ENCODE results near the gene SPATA24. TPM values are rescaled to one million over a fixed set of nuclear protein-coding genes. Genes with fewer than 3 reads are reported as not detected.
"Not testable (repeated sequence)": the region's sequence is repeated elsewhere in the genome, so short reads cannot be mapped to it uniquely, and the experiment has no call there.

SPATA24 gene, protein sequence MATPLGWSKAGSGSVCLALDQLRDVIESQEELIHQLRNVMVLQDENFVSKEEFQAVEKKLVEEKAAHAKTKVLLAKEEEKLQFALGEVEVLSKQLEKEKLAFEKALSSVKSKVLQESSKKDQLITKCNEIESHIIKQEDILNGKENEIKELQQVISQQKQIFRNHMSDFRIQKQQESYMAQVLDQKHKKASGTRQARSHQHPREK
- polyA plus RNA-seq (ENCODE audit: insufficient read length in 4 of 4): 10 to 100 TPM in 3 of 4 donors, 1 to 10 TPM in 1; 9.6 to 13.8 (median 11.7) TPM

DNA sequence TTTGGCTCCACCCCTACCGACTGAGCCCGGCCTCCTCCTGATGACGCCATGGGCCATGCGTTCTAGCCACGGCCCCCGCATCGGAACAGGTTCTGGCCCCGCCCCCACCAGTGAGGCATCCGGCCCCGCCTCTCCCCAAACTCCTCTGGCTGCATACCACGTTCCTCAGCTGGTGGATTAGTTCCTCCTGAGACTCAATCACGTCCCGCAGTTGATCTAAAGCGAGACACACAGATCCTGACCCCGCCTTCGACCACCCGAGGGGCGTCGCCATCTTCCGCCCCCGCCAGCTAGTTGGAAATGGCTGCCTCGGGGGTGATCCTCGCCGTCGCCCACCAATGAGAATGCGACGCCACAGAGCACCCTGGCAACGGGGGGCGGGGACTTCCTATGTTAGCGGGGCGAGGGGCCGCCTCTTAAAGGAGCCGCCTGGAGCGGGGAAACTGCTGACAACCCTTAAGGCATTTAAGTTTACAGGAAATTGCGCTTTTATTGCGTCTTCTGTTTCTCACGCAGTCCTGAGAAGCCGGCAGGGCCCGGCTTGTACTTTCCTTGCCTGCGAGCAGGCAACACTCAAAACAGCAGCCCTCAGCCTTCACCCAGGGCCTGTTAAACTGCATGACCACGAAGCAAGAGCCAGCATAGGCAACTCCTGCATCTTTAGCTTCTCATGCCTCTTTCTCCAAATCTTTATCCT, at the start of gene SPATA24:
Gene SPATA24 (minus strand): TSS at position 303 of the 697 bp plus-strand sequence. CDS start 29 bp downstream, at position 274.
- DNase-seq (ENCODE audit: low read depth in 4 of 4, low spot score in 3 of 4): peak; percentile 95 to 98 (median 96)

DNA sequence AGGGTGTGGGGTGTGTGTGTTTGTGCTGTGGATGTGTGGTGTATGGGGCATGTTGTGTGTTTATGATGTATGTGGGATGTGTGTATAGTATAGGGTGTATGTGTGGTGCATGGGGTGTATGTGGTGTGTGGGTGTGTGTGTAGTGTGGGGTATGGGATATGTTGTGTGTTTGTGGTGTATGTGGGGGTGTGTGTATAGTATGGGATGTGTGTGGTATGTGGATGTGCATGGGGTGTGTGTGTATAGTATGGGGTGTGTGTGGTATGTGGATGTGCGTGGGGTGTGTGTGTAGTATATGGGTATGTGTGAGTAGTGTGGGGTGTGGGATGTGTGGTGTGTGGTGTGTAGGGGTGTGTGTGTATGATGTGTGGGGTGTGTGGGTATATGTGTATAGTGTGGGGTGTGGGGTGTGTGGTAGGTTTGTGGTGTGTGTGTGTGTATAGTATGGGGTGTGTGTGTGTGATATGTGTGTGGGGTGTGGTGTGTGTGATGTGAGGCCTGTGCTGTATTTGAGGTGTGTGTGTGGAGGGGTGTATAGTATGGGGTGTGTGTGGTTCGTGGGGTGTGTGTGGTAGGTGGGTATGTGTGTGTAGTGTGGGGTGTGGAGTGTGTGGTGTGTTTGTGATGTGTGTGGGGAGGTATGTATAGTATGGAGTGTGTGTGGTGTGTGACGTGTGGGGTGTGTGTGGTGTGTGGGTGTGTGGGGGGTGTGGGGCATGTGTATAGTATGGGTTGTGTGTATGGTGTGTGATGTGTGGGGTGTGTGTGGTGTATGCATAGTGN, 48.2 kb upstream of the SPATA24 start:
- DNase-seq (ENCODE audit: low read depth in 4 of 4, low spot score in 3 of 4): no peak

DNA sequence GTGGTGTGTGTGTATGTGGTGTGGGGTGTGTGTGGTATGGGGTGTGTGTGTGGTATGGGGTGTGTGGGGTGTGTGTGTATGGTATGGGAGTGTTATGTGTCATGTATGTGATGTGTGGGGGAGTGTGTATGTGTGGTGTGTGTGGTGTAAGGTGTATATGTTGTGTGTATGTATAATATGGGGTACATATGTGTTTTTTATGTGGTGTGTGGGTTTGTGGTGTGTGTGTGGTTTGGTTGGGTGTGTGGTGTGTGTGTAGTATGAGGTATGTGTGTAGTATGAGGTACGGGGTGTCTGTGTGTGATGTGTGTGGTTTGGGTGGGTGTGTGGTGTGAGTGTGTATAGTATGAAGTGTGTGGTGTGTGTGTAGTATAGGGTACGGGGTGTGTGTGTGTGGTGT, 47.3 kb upstream of the SPATA24 start:
- no peak for DNase-seq (ENCODE audit: low read depth in 4 of 4, low spot score in 3 of 4)

DNA sequence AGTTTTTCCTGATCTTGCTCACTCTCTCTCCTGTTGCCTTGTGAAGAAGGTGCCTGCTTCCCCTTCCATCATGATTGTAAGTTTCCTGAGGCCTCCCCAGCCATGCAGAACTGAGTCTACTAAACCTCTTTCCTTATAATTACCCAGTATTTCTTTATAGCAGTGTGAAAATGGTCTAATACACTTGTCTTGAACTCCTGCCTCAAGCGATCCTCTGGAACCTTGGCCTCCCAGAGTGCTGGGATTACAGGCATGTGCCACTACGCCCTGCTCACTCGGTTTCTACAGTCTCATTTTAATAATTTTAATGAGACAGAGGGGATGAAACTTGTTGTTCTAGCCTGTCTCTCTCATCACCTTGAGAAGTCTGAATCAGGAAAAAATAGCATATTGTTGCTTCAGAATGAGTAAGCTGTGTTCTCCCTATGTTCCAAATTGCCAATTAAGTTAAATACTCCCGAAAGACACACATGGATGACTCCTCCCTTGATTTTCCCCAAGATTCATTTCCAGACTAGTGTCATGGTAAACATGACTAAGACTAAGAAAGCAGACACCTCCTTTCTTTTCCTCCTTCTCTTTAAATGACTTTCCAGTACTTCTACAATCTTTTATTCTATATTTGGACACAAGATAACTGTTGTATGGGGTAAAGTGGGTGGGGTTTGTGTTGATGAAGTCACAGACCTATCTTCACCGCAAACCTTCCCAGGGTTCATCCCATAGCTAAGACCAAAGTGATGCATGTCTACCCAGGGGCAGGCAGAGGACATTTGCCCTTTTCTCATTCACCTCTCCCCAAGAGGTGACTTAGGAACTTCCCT, 43.3 kb upstream of the SPATA24 start:
- DNase-seq (ENCODE audit: low read depth in 4 of 4, low spot score in 3 of 4): no peak

DNA sequence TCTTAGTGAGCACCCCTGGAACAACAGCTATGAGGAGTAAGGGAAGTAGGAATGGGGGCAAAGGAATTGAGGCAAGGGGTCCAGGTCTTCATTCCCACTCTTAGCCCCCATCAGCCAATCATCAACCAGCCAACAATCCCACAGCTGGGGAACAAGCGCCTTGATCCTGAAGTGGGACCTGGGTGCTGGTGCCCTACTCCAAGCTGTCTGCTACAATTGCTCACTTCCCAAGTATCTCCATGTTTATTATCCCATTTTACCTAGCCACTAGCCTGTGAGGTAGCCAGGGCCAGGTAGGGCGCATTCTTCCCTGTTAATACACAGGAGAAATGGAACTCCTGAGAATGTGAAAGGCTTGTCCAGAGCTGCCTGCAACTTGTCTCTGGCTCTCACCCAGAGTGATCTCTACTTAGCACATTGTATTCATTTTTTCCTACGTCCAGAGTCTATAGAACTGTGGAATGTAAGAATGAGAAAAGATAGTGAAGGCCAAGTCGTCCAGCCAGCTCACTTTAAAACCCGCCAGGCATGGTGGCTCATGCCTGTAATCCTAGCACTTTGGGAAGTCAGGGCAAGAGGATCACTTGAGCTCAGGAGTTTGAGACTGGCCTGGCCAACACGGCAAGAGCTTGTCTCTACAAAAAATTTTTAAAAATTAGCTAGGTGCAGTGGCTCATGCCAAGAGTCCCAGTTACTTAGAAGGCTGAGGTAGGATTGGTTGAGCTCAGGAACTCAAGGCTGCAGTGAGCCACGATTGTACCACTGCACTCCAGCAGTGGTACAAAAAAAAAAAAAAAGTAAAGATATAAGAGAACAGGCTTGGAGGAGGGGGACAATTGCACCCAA, 41.7 kb upstream of the SPATA24 start:
- DNase-seq (ENCODE audit: low read depth in 4 of 4, low spot score in 3 of 4): no peak

DNA sequence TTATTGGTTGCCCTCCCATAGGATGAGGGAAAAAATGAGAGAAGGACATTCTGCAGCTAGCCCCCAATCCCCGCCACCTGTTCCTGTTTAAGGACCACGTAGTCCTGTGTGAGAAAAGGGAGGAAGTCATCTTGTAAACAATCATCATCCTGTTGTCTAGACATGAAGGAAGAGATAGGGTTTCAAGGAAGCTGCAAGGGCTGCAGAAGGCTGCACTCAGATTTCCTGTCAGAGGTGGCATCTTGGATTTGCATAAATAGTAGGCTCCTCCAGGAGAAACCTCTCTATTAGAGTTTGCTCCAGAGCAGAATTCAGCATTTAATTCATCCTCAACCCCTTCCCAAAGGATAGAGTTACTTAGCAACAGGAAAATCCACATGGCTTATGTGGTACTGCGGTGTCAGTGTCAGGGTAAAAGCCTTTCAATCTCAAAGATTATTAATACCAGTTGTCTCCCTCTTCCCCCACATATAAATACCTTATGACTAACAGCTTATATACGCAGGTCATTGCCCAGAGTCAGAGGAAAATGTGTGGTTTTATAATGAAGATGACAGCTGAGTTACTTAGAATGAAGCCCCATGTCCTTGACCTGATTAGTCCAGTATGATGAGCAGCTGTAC, 40.1 kb upstream of the SPATA24 start:
- no peak for DNase-seq (ENCODE audit: low read depth in 4 of 4, low spot score in 3 of 4)

DNA sequence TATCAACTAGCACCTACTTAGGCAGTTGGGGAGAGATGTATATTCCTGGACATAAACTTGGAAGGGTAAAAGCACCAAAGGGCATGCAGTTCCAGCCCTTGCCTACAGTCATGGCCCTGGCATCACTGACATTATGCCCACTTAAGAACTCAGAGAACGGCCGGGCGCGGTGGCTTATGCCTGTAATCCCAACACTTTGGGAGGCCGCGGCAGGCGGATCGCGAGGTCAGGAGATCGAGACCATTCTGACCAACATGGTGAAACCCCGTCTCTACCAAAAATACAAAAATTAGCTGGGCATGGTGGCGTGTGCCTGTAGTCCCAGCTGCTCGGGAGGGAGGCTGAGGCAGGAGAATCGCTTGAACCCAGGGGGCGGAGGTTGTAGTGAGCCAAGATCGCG, 36.5 kb upstream of the SPATA24 start:
- DNase-seq (ENCODE audit: low read depth in 4 of 4, low spot score in 3 of 4): not testable (repeated sequence)

DNA sequence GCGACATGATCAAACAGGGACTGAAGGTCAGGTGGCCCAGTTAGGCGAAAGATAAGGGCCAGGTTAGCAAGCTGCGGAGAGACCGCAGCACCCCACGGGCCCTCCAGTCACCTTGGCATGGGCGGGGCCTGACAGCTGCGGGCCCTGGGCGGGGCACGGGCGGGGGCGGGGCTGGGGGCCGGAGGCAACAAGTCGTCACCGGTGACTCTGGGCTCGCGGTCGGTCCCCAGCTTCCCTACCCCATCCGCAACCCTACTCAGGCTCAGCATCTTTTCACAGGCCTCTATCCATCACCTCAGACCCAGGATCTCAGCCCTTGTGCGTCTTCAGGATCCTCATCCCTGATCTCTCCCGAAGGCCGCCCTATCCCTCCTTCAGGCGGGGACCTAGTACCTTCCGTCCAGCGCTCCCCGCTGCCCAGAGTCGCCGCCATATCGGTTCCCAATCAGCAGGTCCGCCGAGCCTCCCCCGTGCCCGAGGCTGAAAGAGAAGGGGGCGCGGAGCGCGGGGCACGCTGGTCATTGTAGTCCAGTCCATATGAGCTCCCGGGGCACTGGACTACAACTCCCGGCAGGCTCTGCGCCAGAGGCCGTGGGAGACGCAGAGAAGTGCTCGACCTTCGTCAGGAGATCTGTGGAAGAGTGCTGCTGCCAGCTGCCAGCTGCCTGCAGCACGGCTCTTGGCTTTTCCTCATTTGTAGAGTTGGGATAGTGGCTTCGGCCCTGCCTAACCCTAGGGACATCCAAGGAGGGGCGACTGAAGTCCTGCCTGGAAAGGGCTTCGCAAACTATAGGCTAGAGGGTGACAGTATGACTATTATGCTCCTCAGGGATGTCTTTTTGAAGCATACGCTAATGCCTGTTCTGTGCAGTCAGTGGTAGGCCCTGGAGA, 35.4 kb upstream of the SPATA24 start, which contains the start of gene DNAJC18:
Gene DNAJC18 (minus strand): TSS at position 513 of the 891 bp plus-strand sequence. CDS start 80 bp downstream, at position 433.
- DNase-seq (ENCODE audit: low read depth in 4 of 4, low spot score in 3 of 4): peak; percentile 84 to 85 (median 84)

DNA sequence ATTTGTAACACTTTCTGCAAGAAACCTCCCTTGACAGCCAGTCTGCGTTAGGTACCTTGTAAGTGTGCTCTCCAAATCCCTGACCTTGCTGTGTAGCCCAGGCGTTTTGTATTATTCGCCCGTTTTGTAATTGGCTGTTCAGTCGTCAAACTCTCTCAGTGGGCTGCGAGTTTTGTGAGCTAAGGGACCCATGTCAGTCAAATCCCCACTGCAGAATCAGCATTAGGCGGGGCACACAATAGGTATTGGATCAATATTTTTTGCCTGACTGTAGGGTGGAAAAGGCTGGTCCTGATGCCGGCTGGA, 34.8 kb upstream of the SPATA24 start:
- no peak for DNase-seq (ENCODE audit: low read depth in 4 of 4, low spot score in 3 of 4)

DNA sequence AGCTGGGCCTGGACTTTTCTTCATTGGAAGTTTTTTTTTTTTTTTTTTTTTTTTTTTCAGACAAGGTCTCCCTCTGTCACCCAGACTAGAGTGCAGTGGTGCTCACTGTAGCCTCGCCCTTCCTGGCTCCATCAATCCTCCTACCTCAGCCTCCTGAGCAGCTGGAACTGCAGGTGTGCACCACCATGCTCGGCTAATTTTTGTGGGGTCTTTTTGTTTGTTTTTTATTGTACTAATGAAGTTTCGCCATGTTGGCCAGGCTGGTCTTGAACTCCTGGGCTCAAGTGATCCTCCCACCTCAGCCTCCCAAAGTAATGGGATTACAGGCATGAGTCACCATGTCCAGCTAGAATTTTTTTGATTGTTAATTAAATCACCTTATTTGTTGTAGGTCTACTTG, 31.8 kb upstream of the SPATA24 start:
- DNase-seq (ENCODE audit: low read depth in 4 of 4, low spot score in 3 of 4): no peak

DNA sequence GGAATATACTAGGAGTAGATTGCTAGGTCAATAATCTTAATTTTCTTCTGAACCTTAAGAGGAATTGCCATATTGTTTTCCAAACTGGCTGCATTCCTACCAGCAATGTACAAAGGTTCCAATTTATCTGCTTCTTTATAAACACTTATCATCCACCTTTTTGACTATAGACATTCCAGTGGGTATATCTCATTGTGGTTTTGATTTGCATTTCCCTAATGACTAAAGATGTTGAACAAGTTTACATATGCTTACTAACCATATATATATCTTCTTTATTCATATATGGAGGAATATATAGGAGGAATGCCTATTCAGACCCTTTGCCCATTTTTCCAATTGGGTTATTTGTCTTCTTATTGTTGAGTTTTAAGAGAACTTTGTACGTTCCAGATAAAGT, 27.8 kb upstream of the SPATA24 start:
- no peak for DNase-seq (ENCODE audit: low read depth in 4 of 4, low spot score in 3 of 4)

DNA sequence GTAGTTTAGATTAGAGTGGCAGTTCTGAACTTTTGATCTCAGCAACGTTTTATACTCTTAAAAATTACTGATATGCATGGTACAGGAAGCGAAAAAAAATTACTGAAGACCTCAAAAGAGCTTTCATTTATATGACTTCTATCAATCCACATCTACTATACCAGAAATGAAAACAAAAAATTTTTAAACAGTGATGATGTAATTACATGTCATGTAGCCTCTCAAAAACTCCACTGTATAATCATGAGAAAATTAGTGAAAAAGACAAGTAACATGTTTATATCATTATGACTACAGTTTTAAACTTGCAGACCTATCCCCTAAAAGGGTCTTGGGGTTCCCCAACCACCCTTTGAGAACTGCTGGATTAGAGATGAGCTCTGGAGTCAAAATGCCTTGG, 26.1 kb upstream of the SPATA24 start:
- DNase-seq (ENCODE audit: low read depth in 4 of 4, low spot score in 3 of 4): no peak

DNA sequence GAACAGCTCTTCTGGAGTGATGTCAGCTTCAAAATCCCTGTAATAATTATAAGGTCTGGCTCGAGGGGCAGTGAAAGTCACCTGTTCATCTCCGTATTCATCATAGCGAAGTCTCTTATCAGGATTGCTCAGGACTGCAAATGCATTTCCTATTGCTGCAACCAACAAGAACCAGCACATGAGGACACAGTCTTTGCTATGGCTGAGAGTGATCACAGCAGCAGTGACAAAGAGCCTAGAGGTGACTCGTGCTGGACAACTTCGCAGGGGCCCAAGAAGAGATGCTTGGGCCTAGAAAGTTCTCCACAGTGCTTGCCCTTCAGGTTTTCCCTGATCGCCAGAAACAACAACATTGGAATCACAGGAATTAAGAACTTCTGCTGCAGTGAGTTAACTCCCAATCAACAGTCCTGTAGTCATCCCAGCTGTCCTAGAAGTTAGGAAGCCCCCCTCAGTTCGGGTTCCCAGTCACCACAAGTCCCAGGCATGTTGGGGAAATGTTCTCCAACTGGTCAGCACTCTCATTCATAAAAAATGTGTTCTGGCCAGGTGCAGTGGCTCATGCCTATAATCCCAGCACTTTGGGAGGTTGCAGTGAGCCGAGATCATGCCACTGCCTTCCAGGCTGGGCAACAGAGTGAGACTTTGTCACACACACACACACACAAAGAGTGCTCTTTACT, 22.5 kb upstream of the SPATA24 start:
- DNase-seq (ENCODE audit: low read depth in 4 of 4, low spot score in 3 of 4): no peak

DNA sequence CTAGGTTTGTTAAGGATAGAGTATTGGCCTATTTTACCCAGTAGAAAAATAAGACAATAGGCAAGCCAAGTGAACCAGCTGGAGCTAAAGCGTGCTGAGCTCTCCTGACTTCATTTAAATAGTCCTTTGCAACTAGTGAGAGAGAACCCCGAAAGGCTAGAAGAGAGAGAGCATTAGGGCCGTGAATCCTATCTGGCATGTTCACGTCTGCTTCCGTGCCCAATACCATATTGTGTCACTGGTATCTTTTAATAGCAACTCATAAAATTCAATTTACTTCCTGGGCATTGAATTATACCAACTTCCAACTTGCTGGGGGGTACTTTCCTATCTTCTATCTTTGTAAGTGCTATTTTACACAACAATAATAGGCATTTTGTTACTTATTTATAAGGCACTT, 21.6 kb upstream of the SPATA24 start:
- DNase-seq (ENCODE audit: low read depth in 4 of 4, low spot score in 3 of 4): no peak

DNA sequence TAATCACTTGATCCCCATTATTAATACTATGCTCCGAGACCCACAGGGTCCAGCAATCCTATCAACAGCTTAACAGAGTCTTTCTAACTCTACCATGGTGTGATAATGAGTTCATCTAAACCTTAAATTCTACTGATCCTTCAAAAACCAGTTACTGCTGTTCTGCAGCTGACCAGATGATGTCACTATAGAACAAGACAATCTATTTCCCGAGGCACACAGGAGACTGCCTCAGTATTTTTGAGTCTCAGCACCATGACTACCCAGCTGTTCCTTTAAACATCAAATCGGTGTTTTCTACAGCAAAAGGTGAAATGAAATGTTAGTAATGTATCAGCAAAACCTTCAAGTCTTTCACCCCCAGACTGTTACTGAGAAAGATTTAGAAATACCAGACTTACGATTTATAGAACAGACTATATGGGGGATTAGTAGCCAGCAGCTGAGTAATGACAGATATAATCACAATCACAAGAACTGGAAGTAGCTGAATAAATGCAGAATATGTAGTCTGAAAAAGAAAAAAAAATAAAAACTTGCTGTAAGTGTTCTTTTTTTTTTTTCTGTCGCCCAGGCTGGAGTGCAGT, 18.5 kb upstream of the SPATA24 start:
- DNase-seq (ENCODE audit: low read depth in 4 of 4, low spot score in 3 of 4): peak in 3 of 4 donors; percentile 34 to 60 (median 34)

DNA sequence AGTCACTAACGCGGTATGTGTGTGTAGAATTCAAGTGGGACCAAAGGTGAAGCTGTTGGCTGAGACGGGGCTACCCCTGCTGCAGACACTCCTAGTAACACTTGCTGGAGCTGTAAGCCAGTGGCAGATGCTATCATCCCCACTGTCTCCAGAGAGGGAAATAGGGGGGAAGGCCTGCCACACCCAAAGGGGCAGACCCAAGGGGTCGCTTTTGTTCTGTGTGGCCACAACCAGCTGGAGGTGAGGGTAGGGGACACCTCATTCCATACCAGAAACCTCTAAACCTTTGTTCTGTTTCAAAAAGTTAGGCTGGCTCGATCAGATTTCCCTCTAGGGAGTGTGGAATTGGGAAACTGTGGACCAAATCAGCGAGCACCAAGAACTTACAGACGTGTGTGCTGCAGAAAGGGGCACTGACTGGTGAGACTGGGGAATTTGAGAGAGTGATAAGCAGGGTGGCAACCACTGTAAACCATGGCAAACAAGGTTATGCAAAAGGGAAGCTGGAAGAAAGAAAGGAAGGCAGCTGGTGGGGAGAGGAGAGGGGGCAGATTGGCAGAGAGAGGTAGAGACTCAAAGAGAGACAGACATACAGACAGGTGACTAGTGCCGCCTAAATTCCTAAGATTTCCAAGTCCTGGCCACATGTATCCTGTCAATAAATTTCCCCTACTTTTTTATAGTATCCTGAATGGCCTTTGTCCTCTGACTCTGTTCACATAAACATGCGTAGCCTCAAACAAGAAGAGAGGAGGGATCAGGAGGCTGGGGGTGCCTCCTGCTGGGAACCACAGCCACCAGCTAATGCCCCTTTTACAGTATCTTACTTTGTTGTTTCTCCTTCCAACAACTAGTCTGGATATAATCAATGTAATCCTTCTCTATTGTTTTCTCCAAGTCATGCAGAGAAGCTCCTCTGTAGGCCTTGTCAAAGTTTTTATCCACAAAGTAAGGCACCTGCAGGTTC, 15.6 kb upstream of the SPATA24 start:
- no peak for DNase-seq (ENCODE audit: low read depth in 4 of 4, low spot score in 3 of 4)

Measured in right renal pelvis (tissue), 4 donors.